GM12878 (cell line): ENCODE results near the gene PRKCZ.

Experiments
- CTCF ChIP-seq, 3 experiments: IDR thresholded peaks in 2 of 3; conservative IDR thresholded peaks in 1 of 3; 2 replicates each; pipeline ENCODE4 v1.5.1; 2011; ENCODE audit warnings: low read depth in 3 of 3, low read length in 3 of 3, mild to moderate bottlenecking in 3 of 3, control low read depth in 2 of 3, moderate library complexity in 2 of 3, inconsistent platforms in 1 of 3, mixed read lengths in 1 of 3; ENCODE audit not compliant: control insufficient read depth in 2 of 3, insufficient read depth in 1 of 3; ENCODE audit errors: extremely low read depth in 1 of 3
- NR2F1 ChIP-seq: fragments of 450-650 bp; conservative IDR thresholded peaks from 2 replicates; pipeline ENCODE4 v1.6.1; 2017; ENCODE audit warnings: mild to moderate bottlenecking
- TF ChIP-seq, protein P1 (sequence below): fragments of 450-650 bp; IDR thresholded peaks from 2 replicates; pipeline ENCODE4 v1.6.1; 2014; ENCODE audit warnings: mild to moderate bottlenecking

DNA sequence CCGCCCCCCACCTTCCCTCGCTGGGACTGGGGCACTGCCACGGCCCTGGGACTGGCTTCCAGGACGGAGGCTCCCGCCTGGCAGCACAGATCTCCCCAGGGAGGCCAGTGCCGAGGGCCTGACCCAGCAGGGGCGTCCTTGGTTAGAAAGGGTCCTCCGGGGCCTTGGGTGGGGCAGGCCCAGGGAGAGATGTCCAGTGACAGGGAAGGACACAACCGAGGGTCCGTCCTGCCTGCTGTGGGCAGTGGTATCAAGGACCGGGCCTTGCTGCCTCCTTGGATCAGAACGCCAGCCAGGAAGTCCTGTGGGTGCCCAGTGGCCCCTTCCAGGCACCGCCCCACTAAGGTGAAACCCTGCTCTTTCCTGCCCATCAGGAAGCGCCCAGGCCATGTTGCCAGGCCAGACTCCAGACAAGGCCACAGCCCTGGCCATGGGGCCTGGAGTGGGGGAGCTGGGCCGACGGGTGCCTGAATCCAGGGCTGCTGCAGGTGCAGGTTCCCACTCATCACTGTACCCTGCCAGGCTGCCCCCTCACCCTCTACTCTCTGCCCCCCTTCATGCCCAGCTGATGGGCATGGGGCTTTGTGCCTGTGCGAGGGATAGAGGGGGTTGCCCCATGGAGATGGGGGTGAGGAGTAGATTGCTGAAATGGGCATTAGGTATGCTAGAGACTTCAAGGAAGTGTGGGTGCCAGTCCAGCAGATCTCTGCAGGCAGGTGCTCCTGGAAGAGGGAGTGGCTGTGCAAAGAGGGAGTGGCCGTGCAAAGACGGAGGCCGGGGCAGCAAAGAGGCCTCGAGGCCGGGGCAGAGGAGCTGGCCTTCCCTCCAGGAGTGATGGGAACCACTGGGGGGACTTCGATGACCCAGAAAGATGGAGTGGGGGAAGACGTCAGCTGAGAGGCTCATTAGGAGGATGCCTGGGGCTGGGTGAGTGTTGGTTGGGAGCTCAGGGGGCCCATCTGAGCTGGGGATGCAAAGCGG lies 2.2 kb upstream of the PRKCZ start:
- no peak for TF ChIP-seq NR2F1
- TF ChIP-seq CTCF (IDR thresholded peaks at IDR 0.05 in 2 of 3, conservative IDR thresholded peaks at IDR 0.05 in 1 of 3; ENCODE audit: control insufficient read depth in 2 of 3, extremely low read depth in 1 of 3, insufficient read depth in 1 of 3, low read depth in 3 of 3, low read length in 3 of 3): no peak
- TF ChIP-seq, protein P1, sequence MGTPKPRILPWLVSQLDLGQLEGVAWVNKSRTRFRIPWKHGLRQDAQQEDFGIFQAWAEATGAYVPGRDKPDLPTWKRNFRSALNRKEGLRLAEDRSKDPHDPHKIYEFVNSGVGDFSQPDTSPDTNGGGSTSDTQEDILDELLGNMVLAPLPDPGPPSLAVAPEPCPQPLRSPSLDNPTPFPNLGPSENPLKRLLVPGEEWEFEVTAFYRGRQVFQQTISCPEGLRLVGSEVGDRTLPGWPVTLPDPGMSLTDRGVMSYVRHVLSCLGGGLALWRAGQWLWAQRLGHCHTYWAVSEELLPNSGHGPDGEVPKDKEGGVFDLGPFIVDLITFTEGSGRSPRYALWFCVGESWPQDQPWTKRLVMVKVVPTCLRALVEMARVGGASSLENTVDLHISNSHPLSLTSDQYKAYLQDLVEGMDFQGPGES: no peak
